GM19397 (cell line): ENCODE measurements around the gene P4HA1.

Experiments
- ATAC-seq: cut with Tn5 transposase; IDR thresholded peaks from one replicate; pipeline ENCODE4 v1.9.1; 2021; ENCODE audit warnings: mild to moderate bottlenecking, moderate library complexity; ENCODE audit not compliant: unreplicated experiment

The P4HA1 gene

GRCh38 chr10:73094986-73095480 lies 1.6 kb downstream of the P4HA1 start:
- ATAC-seq, result no peak

DNA sequence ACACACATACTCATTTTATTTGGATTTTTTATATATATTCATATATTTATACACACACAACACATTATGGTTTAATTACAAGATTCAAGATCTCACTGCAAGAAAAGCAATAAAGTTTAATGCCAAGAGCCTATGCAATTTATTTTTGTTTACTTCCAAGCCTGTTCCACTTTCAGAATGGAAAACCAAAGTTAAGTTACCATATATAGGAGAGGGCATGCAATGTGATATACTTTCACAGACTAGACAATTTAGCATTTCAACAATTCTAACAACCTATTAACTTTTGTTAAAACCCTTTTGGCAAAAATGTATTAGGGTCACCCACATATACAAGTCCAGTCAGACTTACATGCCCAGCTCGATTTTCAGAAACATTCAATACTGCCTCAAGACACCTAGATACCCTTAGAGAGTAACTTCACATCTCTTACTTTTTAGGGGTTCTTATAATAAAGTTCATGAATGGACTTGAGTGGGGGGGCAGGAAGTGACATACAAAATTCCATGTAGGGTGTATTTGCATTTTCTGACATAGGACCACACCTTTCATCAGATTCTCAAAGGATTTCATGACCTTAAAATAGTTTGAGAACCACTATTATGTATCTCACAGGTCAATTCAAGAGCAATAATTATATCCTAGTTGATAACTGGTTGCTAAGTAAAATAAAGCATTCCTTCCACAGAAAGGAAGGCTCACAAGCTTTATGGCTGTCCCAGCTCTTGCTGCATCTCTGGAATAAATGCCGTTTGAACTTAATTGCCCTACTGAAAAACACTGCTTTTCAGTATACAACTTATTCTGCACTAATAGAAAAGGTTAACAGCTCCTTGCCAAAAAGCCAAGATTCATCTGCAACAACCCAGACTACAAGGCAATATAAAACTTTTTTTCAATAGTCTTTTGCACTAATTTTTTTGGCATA lies 2.5 kb downstream of the P4HA1 start:
- ATAC-seq, result no peak

DNA sequence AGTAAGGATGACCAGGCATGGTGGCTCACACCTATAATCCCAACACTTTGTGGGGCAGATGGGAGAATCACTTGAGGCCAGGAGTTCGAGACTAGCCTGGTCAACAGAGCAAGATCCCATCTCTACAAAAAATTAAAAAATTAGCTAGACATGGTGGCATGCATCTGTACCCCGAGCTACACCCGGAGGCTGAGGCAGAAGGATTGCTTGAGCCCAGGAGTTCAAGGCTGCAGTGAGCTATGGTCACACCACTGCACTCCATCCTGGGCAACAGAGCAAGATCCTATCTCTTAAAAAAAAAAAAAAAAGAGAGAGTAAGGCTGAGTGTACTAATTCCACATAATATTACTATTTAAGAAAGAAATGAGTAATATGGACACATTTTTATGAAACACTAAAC lies 3.8 kb downstream of the P4HA1 start:
- no peak for ATAC-seq

GRCh38 chr10:73088304-73088703 lies 8.4 kb downstream of the P4HA1 start:
- no peak for ATAC-seq

DNA sequence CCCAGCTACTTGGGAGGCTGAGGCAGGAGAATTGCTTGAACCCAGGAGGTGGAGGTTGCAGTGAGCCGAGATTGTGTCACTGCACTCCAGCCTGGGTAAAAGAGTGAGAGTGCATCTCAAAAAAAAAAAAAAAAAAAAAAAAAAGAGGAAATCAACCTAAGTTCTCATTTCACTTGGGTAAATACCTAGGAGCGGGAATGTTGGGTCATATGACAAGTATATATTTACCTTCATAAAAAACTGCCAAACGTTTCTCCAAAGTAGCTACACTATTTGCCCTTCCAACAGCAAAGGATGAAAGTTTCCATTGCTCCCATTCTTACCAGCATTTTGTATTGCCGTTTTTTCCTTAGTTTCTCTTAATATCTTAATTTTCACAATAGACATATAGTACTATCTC lies 9.8 kb downstream of the P4HA1 start:
- ATAC-seq, result no peak

DNA sequence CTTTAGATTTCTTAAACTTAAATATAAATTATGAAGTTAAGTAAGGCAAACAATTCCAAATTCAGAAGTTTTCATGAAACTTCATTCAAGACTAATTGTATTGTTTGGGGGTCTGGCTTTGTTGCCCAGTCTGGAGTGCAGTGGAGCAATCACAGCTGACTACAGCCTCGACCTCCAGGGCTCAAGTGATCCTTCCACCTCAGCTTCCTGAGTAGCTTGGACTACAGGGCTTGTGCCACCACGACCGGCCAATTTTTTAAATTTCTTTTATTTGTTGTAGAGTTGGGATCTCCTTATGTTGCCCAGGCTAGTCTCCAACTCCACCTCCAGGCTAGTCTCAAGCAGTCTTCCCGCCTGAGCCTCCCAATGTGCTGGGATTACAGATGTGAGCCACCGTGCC lies 12.5 kb downstream of the P4HA1 start:
- no peak for ATAC-seq

- no peak for ATAC-seq
Measured at GRCh38 chr10:73083221-73083620, 13.4 kb downstream of the P4HA1 start.

GRCh38 chr10:73079779-73080541 lies 16.7 kb downstream of the P4HA1 start:
- ATAC-seq, result peak; percentile 63

DNA sequence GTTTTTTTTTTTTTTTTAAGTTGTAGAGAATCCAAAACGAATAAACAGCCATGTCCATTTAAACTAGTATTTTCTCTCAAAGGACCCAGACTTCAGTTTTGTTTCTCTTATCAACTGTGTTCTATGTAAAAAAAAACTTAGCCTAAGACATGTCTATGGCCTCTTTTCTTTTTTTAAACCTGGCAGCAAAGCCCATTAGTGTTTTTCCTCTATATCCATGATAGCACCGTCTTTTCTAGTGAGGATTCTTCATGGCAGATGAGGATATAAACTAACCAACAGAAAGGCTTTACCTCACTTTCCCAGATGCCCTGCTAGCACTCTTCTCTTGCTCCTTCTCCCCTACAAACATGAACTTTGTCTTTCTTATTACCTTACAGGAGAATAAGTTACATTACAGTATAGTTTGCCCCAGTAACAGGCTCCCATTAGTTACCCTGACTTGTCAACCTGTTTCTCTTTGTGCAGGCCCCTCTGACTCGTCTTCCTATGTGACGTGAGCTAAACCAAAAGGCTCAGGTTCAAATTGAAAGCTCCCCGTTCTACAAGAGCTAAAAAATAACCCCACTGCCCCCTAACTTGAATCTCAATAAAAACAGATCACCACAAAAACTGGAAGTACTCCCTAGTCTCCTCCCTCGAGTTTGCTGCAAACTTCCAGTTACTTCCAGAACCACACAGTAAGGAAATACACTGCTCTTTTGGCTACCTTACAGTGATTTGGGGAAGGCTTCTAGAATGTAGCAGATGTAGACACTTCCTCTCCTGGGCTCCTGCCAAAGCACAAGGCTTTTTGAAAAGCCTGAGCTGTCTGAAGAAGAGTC lies 20.1 kb downstream of the P4HA1 start:
- no peak for ATAC-seq

- no peak for ATAC-seq
Measured at GRCh38 chr10:73075829-73076228, 20.8 kb downstream of the P4HA1 start.

GRCh38 chr10:73073627-73074026 lies 23.0 kb downstream of the P4HA1 start:
- no peak for ATAC-seq

- no peak for ATAC-seq
Measured at GRCh38 chr10:73065441-73065840, 31.2 kb downstream of the P4HA1 start.

GRCh38 chr10:73061743-73062142 lies 34.9 kb downstream of the P4HA1 start:
- ATAC-seq, result no peak

DNA sequence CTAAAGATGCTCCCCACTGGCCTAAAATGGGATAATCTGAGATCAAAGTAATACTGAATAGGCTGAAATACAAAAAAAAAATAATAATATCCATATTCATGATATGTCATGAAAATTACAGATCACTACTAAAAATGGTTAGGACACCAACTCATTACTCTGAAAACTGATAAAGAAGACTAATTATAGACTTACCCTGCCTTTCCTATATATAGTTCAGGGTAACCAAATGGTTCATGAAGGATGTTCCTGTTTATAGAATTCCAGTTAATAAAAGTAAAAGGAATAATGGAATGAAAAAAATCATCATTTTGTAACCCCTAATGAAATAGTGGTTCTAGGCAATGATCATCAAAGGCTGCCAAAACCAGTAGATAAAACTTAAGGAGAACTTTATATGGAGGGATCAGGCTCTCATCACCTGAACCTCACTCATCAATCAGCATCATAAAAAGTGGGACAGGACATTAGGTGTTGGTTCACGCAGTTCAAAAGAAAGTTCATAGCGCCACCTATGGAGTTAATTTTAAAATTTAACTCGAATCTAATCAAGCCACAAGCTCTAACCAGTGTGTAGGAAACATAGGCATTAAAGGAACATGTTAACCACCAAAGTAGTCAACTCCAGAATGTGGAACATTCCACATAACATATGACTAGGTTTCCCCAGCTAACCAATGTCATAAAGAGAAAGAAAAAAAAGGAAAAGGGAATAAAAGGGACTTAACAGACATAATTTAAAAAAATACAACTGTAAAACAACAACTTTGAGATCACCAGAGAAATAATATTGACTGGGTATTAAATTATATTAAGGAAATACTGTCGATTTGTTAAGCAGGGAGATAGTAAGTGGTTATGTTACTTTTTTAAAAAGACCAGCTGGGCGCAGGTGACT lies 35.7 kb downstream of the P4HA1 start:
- no peak for ATAC-seq

GRCh38 chr10:73060173-73060572 lies 36.5 kb downstream of the P4HA1 start:
- ATAC-seq, result no peak

- no peak for ATAC-seq
Measured at GRCh38 chr10:73058057-73058591, 38.5 kb downstream of the P4HA1 start.

DNA sequence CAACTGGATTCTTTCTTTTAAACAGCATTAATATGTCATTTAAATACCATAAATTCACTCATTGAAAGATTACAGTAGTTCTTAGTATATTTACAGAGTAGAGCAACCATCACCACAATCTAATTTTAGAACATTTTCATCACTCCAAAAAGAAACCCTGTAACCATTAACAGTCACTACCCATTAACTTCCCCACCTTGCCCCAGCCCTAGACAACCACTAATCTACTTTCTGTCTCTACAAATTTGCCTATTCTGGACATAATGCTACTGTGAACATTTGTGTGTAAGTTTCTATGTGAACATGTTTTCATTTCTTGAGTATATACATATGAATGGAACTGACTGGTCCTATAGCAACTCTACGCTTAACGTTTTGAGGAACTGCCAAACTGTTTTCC lies 42.4 kb downstream of the P4HA1 start:
- peak; percentile 88 for ATAC-seq

DNA sequence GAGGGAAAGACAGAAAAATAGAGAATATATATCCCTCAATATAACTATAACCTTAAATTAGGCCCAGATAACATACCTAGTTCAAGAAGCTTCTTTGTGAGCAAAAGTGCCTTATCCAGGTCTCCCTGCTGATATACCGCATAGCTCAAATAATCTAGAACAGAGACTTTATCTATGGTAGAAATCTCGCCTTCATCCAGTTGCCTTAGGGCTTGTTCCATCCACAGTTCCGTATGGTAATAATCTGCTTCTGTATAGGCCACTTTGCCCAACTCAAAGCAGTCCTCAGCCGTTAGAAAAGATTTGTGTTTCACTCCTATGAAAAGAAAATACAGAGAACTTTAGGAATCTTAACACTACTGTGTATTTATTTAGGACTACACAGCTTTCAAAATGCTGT lies 43.4 kb downstream of the P4HA1 start:
- no peak for ATAC-seq

DNA sequence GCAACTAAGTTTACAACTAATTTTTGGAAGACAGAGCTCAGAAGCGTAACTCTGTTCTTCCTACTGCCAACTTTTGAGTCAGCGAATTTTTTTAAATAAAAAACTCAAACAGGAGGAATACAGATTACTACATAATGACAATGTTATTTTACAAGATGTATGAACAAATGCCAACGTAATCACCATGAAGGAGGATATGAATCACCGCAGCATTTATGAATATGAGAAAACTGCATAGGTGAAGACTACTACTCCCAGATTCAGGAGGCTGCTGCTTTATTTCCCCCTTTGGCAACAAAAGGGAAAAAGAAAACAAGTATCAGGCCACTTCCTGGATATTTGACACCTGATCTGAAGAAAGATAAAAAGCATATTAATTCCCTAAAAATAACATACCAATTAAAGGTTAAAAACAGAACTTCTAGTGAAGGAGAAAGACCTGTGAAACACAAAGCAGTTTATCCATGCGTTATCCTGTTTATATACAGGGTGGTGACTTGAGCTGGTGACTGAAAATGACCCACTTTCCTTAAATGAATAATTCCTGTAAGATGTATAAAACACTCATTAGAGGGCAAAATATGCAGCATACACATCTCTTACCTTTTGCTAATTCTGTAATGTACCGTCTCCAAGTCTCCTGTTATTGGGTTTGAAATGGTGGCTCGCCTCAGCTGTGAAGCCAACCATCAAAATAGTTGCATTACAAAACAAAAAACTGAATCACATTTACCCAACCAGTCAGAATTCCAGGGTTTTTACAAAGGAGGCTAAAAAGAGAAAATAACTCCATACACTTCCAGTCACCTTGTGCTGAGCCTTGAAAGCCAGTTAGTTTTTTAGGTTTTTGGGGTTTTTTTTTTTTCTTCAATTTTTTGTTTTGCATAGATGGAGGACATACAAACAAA lies 52.0 kb downstream of the P4HA1 start:
- ATAC-seq, result no peak
